NCI-H2107 treated with DMSO at 0.1 percent for 48 hours (cell line): ENCODE results near the gene SEMA4F.
A peak's percentile ranks its signal among the peaks of the same experiment; 100 is the strongest.
"Not testable (repeated sequence)": the region's sequence is repeated elsewhere in the genome, so short reads cannot be mapped to it uniquely, and the experiment has no call there.

Source experiments
- DNase-seq: peaks from one replicate; lab custom pipeline; 2025; ENCODE audit not compliant: unreplicated experiment; lab: John Stamatoyannopoulos, UW

SEMA4F gene

DNA sequence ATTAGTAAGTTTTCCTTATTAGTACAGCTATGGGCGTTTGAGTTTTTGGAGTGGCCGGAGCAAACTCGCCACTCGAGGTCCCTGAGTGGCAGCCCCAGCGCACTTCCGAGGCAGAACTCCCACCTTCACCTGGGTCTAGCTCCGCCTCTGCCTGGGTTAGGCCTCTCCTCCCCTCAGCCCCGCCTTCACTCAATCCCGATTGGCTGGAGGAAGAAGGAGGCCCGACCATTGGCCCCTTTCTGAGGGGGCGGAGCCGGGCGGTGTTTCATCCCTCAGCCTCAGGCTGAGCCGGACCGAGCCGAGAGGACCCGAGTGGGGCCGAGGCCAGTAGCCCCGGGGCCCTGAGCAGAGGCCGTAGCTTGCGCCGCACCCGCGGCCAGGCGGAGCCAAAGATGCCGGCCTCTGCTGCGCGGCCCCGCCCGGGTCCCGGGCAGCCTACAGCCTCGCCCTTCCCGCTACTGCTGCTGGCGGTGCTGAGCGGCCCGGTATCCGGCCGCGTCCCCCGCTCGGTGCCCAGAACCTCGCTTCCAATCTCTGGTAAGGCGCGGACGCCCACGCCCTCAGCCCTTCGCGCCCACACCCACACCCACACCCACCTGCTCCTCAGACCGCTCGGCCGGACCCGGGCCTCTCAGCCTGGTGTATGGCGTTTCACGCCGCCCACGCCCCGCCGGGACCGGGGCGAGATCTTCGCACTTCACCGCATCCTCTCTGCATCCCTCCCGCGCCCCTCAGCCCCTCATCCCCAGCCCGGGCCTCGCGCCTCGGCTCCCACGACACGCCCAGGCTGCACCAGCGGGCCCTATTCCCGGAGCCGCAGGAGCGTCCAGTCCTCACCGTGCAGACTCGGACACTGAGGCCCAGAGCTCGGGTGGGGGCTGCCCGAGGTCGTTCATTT lies at the start of gene SEMA4F:
Gene SEMA4F, plus strand, starts transcription at position 263 of the 898 bp plus-strand sequence. Its CDS starts 130 bp downstream, at position 393.
- DNase-seq, result peak; percentile 91

- no peak for DNase-seq
These were observed 47.1 kb upstream of the SEMA4F start for GRCh38 chr2:74606927-74607326.

GRCh38 chr2:74617122-74617521 lies 36.9 kb upstream of the SEMA4F start:
- no peak for DNase-seq

- no peak for DNase-seq
These were observed 35.5 kb upstream of the SEMA4F start for GRCh38 chr2:74618410-74619083.

- no peak for DNase-seq
These were observed 34.3 kb upstream of the SEMA4F start for GRCh38 chr2:74619651-74620297.

DNA sequence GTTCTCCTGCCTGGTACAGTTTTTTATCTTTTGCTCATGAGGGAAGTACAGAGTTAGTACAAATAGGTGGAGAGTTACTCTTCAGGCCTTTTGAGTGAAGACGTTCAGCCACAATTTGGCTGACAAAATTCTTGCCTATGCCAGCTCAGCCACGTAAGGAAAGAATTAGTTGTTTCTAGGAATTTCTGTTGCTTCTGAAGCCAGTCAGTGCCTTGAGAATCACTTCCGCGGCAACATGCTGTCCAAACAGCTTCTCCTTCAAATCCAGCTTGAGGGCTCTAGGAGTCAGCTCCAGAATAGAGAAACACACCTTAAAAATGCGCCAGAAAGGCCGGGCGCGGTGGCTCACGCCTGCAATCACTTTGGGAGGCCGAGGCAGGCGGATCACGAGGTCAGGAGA lies 33.4 kb upstream of the SEMA4F start:
- DNase-seq, result no peak

- DNase-seq, result no peak
These were observed 28.2 kb upstream of the SEMA4F start for GRCh38 chr2:74625658-74626425.

DNA sequence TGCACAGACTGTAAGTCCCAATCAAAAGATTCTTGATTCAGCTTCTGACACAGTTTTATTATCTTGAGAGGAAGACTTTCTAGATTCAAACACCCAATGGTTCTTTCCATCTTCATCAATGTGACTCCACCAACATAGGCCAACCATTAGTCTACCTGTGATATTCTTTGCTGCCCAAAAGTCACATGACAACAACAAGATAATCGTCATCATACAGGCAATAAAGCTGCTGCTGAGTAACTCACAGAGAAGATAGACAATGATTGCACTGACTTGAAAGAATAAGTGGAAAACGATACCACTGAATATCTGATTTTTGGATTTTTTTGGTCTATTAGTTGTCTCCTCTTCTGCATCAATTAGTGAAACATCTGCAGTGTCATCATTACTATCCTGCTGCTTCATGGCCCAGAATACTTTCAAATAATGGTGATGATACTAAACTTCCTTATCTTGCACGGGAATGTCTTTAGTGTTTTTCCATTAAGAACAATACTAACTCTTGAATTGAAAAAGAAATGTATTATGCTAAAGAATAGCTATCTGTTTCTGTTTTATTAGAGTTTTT lies 25.4 kb upstream of the SEMA4F start:
- no peak for DNase-seq

- DNase-seq, result not testable (repeated sequence)
These were observed 23.6 kb upstream of the SEMA4F start for GRCh38 chr2:74630454-74630853.

GRCh38 chr2:74632209-74632938 lies 21.7 kb upstream of the SEMA4F start:
- no peak for DNase-seq

DNA sequence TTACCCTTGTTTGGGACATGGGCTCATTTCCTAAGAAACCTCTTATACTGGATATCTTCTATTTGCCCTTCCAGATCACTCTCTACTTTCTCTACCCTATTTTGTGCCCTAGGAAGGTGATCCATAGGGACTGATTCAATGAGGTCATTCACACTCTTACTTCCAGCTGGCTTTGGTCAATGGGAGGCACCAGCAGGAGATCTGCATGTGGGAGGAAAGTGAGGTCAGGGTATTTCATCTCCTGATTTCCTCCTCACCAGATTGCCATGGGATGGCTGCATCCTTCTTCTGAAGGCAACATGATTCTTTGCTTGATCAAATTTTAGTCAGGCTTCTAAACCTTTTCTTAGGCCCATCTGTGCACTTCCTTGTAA lies 21.1 kb upstream of the SEMA4F start:
- DNase-seq, result no peak

DNA sequence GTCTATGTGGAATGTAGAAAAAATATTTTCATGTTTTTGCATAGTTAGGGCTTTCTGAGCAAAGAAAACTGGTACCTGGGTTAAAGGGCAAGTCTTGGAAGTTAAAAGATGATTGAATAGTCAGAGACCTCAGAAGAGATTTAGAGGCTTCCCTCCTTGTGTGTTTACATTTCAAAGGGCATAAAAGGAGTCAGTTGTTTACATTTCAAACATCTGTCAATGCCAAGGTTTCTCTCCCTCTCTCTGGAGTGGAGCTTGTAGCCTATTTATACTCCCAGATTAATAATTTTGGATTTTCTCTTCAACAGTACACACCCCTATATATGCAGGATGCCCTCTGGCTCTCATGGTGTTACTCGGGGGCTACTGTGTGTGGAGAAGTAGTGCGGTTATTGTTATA lies 14.5 kb upstream of the SEMA4F start:
- no peak for DNase-seq

DNA sequence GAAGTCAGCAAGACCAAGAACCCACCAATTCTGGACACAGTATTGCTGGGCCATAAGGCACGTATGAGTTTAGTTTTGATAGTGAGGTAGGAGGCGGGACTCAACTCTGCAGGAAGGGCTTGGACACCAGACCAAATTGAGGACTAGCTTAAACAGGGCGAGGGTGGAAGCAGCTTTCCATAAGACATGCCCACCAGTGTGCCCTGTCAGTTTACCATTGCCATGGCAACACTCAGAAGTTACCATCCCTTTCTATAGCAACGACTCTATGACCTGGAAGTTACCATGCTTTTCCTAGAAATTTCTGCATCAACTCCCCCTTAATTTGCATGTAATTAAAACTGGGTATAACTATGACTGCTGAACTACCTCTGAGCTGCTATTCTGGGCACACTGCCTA lies 8.7 kb upstream of the SEMA4F start:
- DNase-seq, result no peak

GRCh38 chr2:74646201-74646600 lies 7.8 kb upstream of the SEMA4F start:
- DNase-seq, result no peak

DNA sequence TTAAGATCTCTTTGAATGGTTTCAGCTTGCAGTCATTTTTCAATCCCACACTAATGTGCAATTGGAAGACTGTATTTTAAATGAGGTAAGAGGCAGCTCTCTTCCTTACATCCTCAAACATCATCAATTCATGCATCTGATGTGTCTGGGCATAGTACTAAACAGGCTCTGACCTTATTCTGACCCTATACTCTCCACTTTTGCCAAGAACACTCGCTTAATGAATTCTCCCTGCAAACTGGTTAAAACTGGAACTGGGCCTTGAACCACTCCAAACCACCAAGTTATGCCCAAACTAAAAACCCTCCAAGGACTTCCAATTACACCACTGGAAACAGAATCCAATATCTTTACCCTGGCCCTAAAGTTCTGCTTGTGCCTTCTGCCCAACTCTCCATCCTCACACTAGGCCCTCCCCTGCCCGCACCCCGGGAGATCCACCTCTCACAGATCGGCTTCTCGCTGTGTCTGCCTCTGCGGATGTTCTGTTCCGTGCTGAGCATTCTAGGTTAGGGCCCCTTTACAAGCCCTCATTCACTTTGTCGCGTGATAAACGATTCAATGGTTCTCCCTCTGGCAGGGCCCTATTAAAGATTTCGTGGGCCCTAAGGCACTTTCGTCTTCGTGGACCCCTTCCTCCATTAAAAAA lies 7.1 kb upstream of the SEMA4F start:
- no peak for DNase-seq

- no peak for DNase-seq
These were observed 6.0 kb upstream of the SEMA4F start, which contains the start of gene M1AP for GRCh38 chr2:74648009-74648443. Gene M1AP (minus strand): TSS chr2:74648330. CDS start chr2:74640275, 8,055 bp downstream.

DNA sequence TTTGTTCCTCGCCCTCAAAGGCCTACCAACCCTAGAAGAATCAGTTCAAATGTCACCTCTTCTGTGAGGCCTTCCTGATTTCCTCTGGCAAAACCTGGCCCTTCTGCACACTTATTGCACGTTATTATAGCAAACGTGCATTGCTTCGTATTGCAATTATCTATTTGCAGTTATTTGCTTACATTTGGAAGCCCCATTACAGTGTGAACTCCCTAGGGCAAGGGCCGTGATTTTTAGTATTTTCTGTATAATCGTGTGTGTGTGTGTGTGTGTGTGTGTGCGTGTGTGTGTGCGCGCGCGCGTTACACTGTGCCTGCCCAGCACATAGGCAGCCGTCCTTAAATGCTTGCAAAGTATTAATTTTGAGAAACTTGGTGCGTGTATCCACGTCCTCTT lies 460 bp upstream of the SEMA4F start:
- DNase-seq, result no peak

GRCh38 chr2:74655579-74655978 lies 1.5 kb downstream of the SEMA4F start:
- DNase-seq, result no peak

DNA sequence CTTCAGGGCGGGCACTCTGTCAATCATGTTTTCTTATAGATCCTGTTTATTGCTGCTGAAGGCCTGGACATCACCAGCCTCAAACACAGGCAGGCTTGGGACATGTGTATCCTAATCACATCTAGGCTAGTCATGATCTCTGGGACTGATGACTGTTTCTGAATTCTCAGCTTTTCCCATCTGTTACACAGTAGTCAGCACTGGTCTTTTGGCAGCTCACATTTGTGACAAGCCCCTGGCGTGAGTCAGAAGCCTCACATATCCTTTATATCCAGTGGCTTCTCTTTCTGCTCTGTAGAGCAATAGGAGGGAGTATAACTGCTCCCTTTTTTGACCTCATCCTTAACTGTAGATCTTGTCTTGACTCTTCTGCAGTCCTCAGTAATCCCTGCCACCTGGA lies 4.5 kb downstream of the SEMA4F start:
- no peak for DNase-seq
